ENCODE measurements around the gene EIF2B4. TPM values are rescaled to one million over a fixed set of nuclear protein-coding genes. Genes with fewer than 3 reads are reported as not detected.

EIF2B4 gene
- total RNA-seq (2014; rRNA removed; shearing (Covaris generic); ENCODE audit: low replicate concordance): 30.6 and 35.3 TPM in 2 replicates

DNA sequence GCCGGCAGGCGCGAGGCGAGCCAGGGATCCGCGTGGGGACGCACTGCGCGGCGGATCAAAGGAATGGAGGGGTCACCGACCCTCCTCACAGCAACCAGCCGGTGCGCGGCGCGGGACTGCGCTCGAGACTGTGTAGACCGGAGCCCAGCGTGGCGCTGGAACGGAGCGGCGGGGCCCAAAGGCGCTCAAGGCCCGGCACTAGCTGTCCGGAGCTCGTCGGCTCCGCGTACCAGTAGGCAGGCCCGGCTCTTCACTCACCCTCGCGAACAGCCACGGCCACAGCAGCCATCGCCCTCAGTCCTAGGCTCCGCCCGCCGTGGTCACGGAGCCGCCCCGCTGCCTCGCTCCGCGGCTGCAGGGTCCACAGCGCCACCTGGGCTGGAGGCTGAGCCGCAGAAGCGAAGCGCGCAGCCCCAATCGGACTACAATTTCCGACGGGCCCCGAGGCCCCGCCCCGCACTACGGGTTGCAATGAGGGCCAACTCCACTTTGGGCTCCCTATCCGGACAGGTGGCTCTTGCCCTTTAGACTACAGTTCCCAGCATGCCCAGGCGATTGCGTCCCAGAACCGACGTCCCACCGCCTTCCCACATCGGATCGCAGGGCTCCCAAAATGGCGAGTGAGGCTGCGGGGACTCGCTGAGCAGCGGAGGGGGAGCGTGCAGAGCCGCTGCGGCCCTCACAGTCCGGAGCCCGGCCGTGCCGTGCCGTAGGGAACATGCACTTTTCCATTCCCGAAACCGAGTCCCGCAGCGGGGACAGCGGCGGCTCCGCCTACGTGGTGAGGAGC, at the start of gene EIF2B4, which contains the start of gene SNX17:
Gene EIF2B4 (minus strand): TSS at position 313 of the 790 bp plus-strand sequence. CDS start 24 bp downstream, at position 289.
Gene SNX17 (plus strand): TSS at position 591 of the 790 bp plus-strand sequence. CDS start 128 bp downstream, at position 719.
- Histone ChIP-seq H3K27me3 (ENCODE audit: low read length) (no peaks in the 10 kb centered on the region), H4K20me1 (ENCODE audit: insufficient read depth, low read depth, low read length) (no peaks in the 10 kb centered on the region), H3K9ac (ENCODE audit: low read length) (peak within 1 kb of the TSS; percentile 97), H3K9me2 (replicated peaks; ENCODE audit: insufficient read depth, low read length) (no peaks in the 10 kb centered on the region), H3K4me2 (ENCODE audit: low read depth, low read length, poor library complexity, severe bottlenecking) (peak within 1 kb of the TSS; percentile 100), H3K4me3 (ENCODE audit: low read length) (peak within 1 kb of the TSS; percentile 95), H2AFZ (ENCODE audit: low read length) (peak within 1 kb of the TSS; percentile 79; the same call in 1 of the 2 replicates), H3K4me1 (ENCODE audit: low read length) (peaks cover 32% of the 10 kb centered on the region), H3K9me3 (ENCODE audit: low read length) (no peaks in the 10 kb centered on the region), H3K27ac (ENCODE audit: low read length) (peak within 1 kb of the TSS; percentile 87), H3K79me2 (ENCODE audit: low read length) (peaks cover 48% of the 10 kb centered on the region), H3K36me3 (ENCODE audit: insufficient read depth, low read length) (peaks cover 38% of the 10 kb centered on the region)
- peak; percentile 100 for DNase-seq

- DNase-seq: no peak
- Histone ChIP-seq H3K27me3 (ENCODE audit: low read length) (no peaks in the 10 kb centered on the region), H3K4me1 (ENCODE audit: low read length) (no peaks in the 10 kb centered on the region), H2AFZ (ENCODE audit: low read length) (no peak overlapping the region), H3K4me2 (ENCODE audit: low read depth, low read length, poor library complexity, severe bottlenecking) (no peak overlapping the region), H3K9ac (ENCODE audit: low read length) (no peak overlapping the region), H4K20me1 (ENCODE audit: insufficient read depth, low read depth, low read length) (no peaks in the 10 kb centered on the region), H3K27ac (ENCODE audit: low read length) (no peak overlapping the region), H3K9me2 (replicated peaks; ENCODE audit: insufficient read depth, low read length) (no peaks in the 10 kb centered on the region), H3K4me3 (ENCODE audit: low read length) (no peak overlapping the region), H3K36me3 (ENCODE audit: insufficient read depth, low read length) (no peaks in the 10 kb centered on the region), H3K9me3 (ENCODE audit: low read length) (no peaks in the 10 kb centered on the region), H3K79me2 (ENCODE audit: low read length) (no peaks in the 10 kb centered on the region)
Measured at GRCh38 chr2:27416151-27416550, 46.0 kb upstream of the EIF2B4 start.

DNA sequence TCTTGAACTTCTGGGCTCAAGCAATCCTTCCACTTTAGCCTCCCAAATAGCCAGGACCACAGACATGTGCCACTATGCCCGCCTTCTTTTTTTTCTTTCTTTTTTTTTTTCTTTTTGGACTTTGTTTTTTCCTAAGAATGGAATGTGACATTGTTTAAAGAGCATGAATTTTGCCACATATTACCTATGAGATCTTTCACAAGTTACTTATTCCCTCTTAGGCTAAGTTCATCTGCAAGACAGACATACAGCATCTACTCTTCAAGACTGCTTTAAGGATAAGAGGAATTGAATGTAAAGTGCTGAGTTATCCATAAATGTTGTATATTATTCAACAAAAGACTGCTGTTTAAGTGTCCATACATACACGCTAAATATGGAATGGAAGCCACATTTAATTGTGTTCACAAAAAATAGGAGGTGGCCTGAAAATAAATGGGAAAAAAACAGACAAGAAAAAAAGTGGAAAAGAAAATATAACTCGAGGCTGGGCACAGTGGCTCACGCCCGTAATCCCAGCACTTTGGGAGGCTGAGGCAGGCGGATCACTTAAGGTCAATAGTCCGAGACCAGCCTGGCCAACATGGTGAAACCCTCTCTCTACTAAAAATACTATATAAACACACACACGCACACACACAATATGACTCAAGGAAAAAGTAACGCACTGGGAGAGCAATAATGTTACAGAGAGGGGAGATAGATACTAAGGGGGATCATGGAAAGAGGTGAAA, 42.4 kb upstream of the EIF2B4 start:
- Histone ChIP-seq H2AFZ (ENCODE audit: low read length) (no peak overlapping the region), H3K9me3 (ENCODE audit: low read length) (no peaks in the 10 kb centered on the region), H3K4me2 (ENCODE audit: low read depth, low read length, poor library complexity, severe bottlenecking) (no peak overlapping the region)

GRCh38 chr2:27409321-27410073, 39.4 kb upstream of the EIF2B4 start, which contains the start of gene PPM1G:
PPM1G (minus strand) TSS chr2:27409591; CDS start chr2:27409422, 169 bp downstream.
- peak within 1 kb of the TSS; percentile 100 for H3K9ac ChIP-seq (ENCODE audit: low read length)
- peak within 1 kb of the TSS; percentile 93 for H3K4me2 ChIP-seq (ENCODE audit: low read depth, low read length, poor library complexity, severe bottlenecking)
- H3K4me1 ChIP-seq (ENCODE audit: low read length): peaks cover 21% of the 10 kb centered on the region
- peaks cover 28% of the 10 kb centered on the region for H4K20me1 ChIP-seq (ENCODE audit: insufficient read depth, low read depth, low read length)
- no peaks in the 10 kb centered on the region for H3K9me3 ChIP-seq (ENCODE audit: low read length)
- peaks cover 17% of the 10 kb centered on the region for H3K36me3 ChIP-seq (ENCODE audit: insufficient read depth, low read length)
- H3K9me2 ChIP-seq (replicated peaks; ENCODE audit: insufficient read depth, low read length): no peaks in the 10 kb centered on the region
- peak; percentile 98 for DNase-seq
- peak within 1 kb of the TSS; percentile 99 for H2AFZ ChIP-seq (ENCODE audit: low read length)
- H3K27me3 ChIP-seq (ENCODE audit: low read length): no peaks in the 10 kb centered on the region
- peaks cover 49% of the 10 kb centered on the region for H3K79me2 ChIP-seq (ENCODE audit: low read length)
- H3K27ac ChIP-seq (ENCODE audit: low read length): peak within 1 kb of the TSS; percentile 81
- peak within 1 kb of the TSS; percentile 100 for H3K4me3 ChIP-seq (ENCODE audit: low read length)

More for the DNA sequence above, 42.4 kb upstream of the EIF2B4 start:
- DNase-seq: no peak
- peaks cover 7% of the 10 kb centered on the region; the same call in 1 of the 2 replicates for H4K20me1 ChIP-seq (ENCODE audit: insufficient read depth, low read depth, low read length)
- no peak overlapping the region for H3K9ac ChIP-seq (ENCODE audit: low read length)
- no peaks in the 10 kb centered on the region for H3K9me2 ChIP-seq (replicated peaks; ENCODE audit: insufficient read depth, low read length)
- H3K4me1 ChIP-seq (ENCODE audit: low read length): peaks cover 15% of the 10 kb centered on the region
- no peak overlapping the region for H3K27ac ChIP-seq (ENCODE audit: low read length)
- no peak overlapping the region for H3K4me3 ChIP-seq (ENCODE audit: low read length)
- peaks cover 18% of the 10 kb centered on the region for H3K79me2 ChIP-seq (ENCODE audit: low read length)
- H3K27me3 ChIP-seq (ENCODE audit: low read length): no peaks in the 10 kb centered on the region
- peaks cover 1% of the 10 kb centered on the region; the same call in 1 of the 2 replicates for H3K36me3 ChIP-seq (ENCODE audit: insufficient read depth, low read length)

DNA sequence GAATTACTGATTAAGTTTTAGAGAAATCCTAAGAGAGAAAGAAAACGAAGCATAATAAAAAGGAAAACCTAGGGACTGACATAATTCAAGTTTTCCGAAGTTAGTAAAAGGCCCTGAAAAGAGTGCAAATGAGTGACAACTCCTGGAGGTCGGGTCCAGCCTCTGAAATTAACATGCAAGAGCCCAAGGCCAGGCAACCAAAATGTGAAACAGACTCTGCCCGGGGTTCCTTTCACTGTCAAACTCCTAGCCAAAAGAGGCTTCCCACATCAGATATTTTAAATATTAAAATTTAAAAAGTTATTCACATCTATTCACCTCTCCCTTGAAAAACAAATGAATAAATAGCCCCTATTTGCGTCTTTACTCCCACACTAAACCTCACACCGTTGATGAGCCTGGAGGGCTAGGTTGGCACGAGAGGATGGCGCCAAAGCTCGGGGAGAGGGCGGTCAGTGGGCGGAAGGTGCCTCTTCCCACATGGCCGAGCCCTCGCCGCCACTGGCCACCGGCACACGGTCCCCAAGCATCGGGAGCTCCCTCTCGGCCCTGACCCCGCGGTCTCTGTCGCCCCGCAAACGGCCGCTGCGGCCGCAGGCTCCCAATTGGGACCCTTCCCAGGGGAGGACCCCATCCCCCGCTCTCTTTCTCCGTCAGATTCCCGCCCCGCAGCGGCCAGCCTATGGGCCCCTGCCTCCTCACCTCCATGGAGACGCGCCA, 38.6 kb upstream of the EIF2B4 start:
- Histone ChIP-seq H3K36me3 (ENCODE audit: insufficient read depth, low read length) (peaks cover 22% of the 10 kb centered on the region), H2AFZ (ENCODE audit: low read length) (0 out of 2 replicates have a peak overlapping the region, but pooled peaks have one; percentile 50), H3K9ac (ENCODE audit: low read length) (peak overlapping the region; percentile 100), H4K20me1 (ENCODE audit: insufficient read depth, low read depth, low read length) (peaks cover 33% of the 10 kb centered on the region), H3K9me2 (replicated peaks; ENCODE audit: insufficient read depth, low read length) (no peaks in the 10 kb centered on the region), H3K4me3 (ENCODE audit: low read length) (peak overlapping the region; percentile 100), H3K4me1 (ENCODE audit: low read length) (peaks cover 21% of the 10 kb centered on the region), H3K79me2 (ENCODE audit: low read length) (peaks cover 56% of the 10 kb centered on the region), H3K27ac (ENCODE audit: low read length) (peak overlapping the region; percentile 81), H3K9me3 (ENCODE audit: low read length) (no peaks in the 10 kb centered on the region), H3K4me2 (ENCODE audit: low read depth, low read length, poor library complexity, severe bottlenecking) (peak overlapping the region; percentile 93), H3K27me3 (ENCODE audit: low read length) (no peaks in the 10 kb centered on the region)
- DNase-seq: peak; percentile 67

DNA sequence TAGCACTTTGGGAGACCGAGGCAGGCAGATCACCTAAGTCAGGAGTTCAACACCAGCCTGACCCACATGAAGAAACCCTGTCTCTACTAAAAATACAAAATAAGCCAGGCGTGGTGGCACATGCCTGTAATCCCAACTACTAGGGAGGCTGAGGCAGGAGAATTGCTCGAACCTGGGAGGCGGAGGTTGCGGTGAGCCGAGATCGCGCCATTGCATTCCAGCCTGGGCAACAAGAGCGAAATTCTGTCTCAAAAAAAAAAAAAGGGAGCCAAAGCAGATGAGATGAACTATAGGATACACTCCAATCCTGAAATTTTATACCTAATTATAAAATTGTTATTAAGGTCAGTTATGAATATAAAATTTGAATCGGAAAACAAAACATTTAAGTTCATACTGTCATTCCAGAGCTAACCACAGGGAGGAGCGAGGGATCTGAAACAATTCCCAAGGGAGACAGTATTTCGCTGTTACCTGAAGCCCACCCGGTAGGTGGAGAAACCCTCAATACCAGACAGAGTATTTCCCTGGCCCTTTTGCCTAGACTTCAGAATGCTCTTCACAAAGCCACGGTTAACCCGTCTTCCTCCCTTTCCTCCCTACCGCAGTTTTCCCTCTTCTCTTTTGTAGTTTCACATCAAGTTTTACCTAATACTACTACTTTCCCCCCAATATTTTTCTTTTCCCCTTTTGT, 37.8 kb upstream of the EIF2B4 start:
- Histone ChIP-seq H3K27ac (ENCODE audit: low read length) (peak overlapping the region; percentile 81), H3K36me3 (ENCODE audit: insufficient read depth, low read length) (peaks cover 28% of the 10 kb centered on the region), H3K9me2 (replicated peaks; ENCODE audit: insufficient read depth, low read length) (no peaks in the 10 kb centered on the region), H3K27me3 (ENCODE audit: low read length) (no peaks in the 10 kb centered on the region), H3K9me3 (ENCODE audit: low read length) (no peaks in the 10 kb centered on the region), H4K20me1 (ENCODE audit: insufficient read depth, low read depth, low read length) (peaks cover 39% of the 10 kb centered on the region), H3K9ac (ENCODE audit: low read length) (peak overlapping the region; percentile 100), H3K4me1 (ENCODE audit: low read length) (peaks cover 21% of the 10 kb centered on the region), H2AFZ (ENCODE audit: low read length) (no peak overlapping the region), H3K4me2 (ENCODE audit: low read depth, low read length, poor library complexity, severe bottlenecking) (peak overlapping the region; percentile 93), H3K79me2 (ENCODE audit: low read length) (peaks cover 64% of the 10 kb centered on the region), H3K4me3 (ENCODE audit: low read length) (peak overlapping the region; percentile 100)
- peak; percentile 76 for DNase-seq
